Activated CD4-positive, alpha-beta T cell treated with anti-CD3 and anti-CD28 coated beads, Interleukin-2, amount 50 U/mL, for 24 hours (primary cell): ENCODE measurements around the gene PPHLN1.
"Not testable (repeated sequence)": the region's sequence is repeated elsewhere in the genome, so short reads cannot be mapped to it uniquely, and the experiment has no call there.

ENCODE experiments used
- DNase-seq, 2 donors: peaks; one replicate each; pipeline ENCODE4 v3.0.0-alpha.2; 2020; ENCODE audit warnings: low read depth in 1 of 2, low spot score in 1 of 2

Gene PPHLN1

GRCh38 chr12:42370013-42370412 lies 44.0 kb downstream of the PPHLN1 start:
- DNase-seq, result no peak

- peak in 1 of 2 donors; percentile 25 for DNase-seq
Measured at GRCh38 chr12:42372154-42372791, 46.3 kb downstream of the PPHLN1 start.

- no peak for DNase-seq
Measured at GRCh38 chr12:42373669-42374068, 47.7 kb downstream of the PPHLN1 start.

- DNase-seq, result no peak
Measured at GRCh38 chr12:42380733-42381132, 54.8 kb downstream of the PPHLN1 start.

GRCh38 chr12:42382013-42382696 lies 56.2 kb downstream of the PPHLN1 start:
- DNase-seq, result no peak

GRCh38 chr12:42385326-42385841 lies 59.4 kb downstream of the PPHLN1 start:
- DNase-seq, result no peak

GRCh38 chr12:42386308-42386707 lies 60.3 kb downstream of the PPHLN1 start:
- no peak for DNase-seq

GRCh38 chr12:42388086-42388485 lies 62.1 kb downstream of the PPHLN1 start:
- not testable (repeated sequence) for DNase-seq

GRCh38 chr12:42394429-42394828 lies 68.5 kb downstream of the PPHLN1 start:
- DNase-seq, result no peak

GRCh38 chr12:42396473-42397259 lies 70.7 kb downstream of the PPHLN1 start:
- DNase-seq, result no peak

GRCh38 chr12:42402821-42403411 lies 76.9 kb downstream of the PPHLN1 start:
- no peak for DNase-seq

GRCh38 chr12:42407306-42407705 lies 81.3 kb downstream of the PPHLN1 start:
- DNase-seq, result no peak

- DNase-seq, result no peak
Measured at GRCh38 chr12:42409471-42409870, 83.5 kb downstream of the PPHLN1 start.

- no peak for DNase-seq
Measured at GRCh38 chr12:42410340-42410739, 84.4 kb downstream of the PPHLN1 start.

- no peak for DNase-seq
Measured at GRCh38 chr12:42420395-42420794, 94.4 kb downstream of the PPHLN1 start.

GRCh38 chr12:42421844-42422779 lies 96.1 kb downstream of the PPHLN1 start:
- no peak for DNase-seq

GRCh38 chr12:42422785-42423184 lies 96.8 kb downstream of the PPHLN1 start:
- no peak for DNase-seq

- no peak for DNase-seq
Measured at GRCh38 chr12:42426746-42427145, 100.8 kb downstream of the PPHLN1 start.

- DNase-seq, result no peak
Measured at GRCh38 chr12:42428850-42429249, 102.9 kb downstream of the PPHLN1 start.

- DNase-seq, result no peak
Measured at GRCh38 chr12:42432517-42433140, 106.7 kb downstream of the PPHLN1 start.
